Body of pancreas (tissue), 4 donors: ENCODE data around the gene PKNOX2. TPM values are rescaled to one million over a fixed set of nuclear protein-coding genes. Genes with fewer than 3 reads are reported as not detected.

Experiments
- ATAC-seq: fragments of 150-250 bp; one replicate; pipeline ENCODE4 v1.9.1; 2016
- DNase-seq, 4 donors: peaks; one replicate each; pipeline ENCODE4 v3.0.0-alpha.2; 2019
- H3K27ac ChIP-seq, 4 donors: fragments of 200-600 bp; sonication (generic); 1 replicate in 3 of 4; 2 replicates in 1 of 4; pipeline versions ENCODE4 v1.5.1 to v1.6.1; 2016 to 2019; ENCODE audit warnings: mild to moderate bottlenecking in 1 of 4, mixed read lengths in 1 of 4, moderate library complexity in 1 of 4
- H3K27me3 ChIP-seq, 2 donors: fragments of 200-600 bp; sonication (generic); one replicate each; pipeline ENCODE4 v1.6.0; 2016; ENCODE audit warnings: mild to moderate bottlenecking in 1 of 2
- H3K36me3 ChIP-seq, 2 donors: fragments of 200-600 bp; sonication (generic); replicated peaks in 1 of 2; 2 replicates each; pipeline ENCODE4 v1.5.1; 2016; ENCODE audit warnings: low read depth in 2 of 2; ENCODE audit not compliant: insufficient read depth in 1 of 2
- H3K4me1 ChIP-seq: fragments of 200-600 bp; sonication (generic); one replicate; pipeline ENCODE4 v1.6.0; 2016
- H3K4me3 ChIP-seq, 2 donors: fragments of 200-600 bp; sonication (generic); 1 replicate in 1 of 2; 2 replicates in 1 of 2; pipeline ENCODE4 v1.5.1; 2016 to 2019
- H3K9me3 ChIP-seq, 3 donors: fragments of 200-600 bp; sonication (generic); 1 replicate in 2 of 3; 2 replicates in 1 of 3; pipeline ENCODE4 v1.5.1; 2016
- POLR2A ChIP-seq, 3 donors: fragments of 450-650 bp; IDR thresholded peaks; one replicate each; pipeline ENCODE4 v1.6.1; 2016; ENCODE audit warnings: antibody characterized with exemption in 3 of 3, mild to moderate bottlenecking in 2 of 3
- WGBS, 2 donors: methylation state at CpG; one replicate each; pipeline ENCODE4 v1.1.5; 2017; 5-methylcytosine and 5-hydroxymethylcytosine counted together
- intact Hi-C: fragments of 100-400 bp; cut with DNase I; formaldehyde crosslinking; loops from one replicate; pipeline ENCODE4 v1.15.1; 2023
- total RNA-seq, 2 donors: library from RNA; depleted of rRNA; stranded (reverse); fragments of >200 nt; gene quantifications; one replicate each; pipeline ENCODE4 v1.1.0, GENCODE V29; 2016
- TF ChIP-seq, protein P1 (sequence below), 7 experiments: fragments of 450-650 bp in 4 of 7; fragments of 200-600 bp in 3 of 7; sonication (generic) in 3 of 7; IDR thresholded peaks; one replicate each; pipeline ENCODE4 v1.5.1; 2016 to 2019; ENCODE audit warnings: antibody characterized with exemption in 7 of 7

The PKNOX2 gene
- total RNA-seq, 2 donors from 2014 or later: 4.2 to 4.9 TPM

GRCh38 chr11:125211948-125212340 is 47.4 kb downstream of the PKNOX2 start:
- TF ChIP-seq POLR2A (IDR thresholded peaks at IDR 0.05): no peak
- TF ChIP-seq, protein P1, sequence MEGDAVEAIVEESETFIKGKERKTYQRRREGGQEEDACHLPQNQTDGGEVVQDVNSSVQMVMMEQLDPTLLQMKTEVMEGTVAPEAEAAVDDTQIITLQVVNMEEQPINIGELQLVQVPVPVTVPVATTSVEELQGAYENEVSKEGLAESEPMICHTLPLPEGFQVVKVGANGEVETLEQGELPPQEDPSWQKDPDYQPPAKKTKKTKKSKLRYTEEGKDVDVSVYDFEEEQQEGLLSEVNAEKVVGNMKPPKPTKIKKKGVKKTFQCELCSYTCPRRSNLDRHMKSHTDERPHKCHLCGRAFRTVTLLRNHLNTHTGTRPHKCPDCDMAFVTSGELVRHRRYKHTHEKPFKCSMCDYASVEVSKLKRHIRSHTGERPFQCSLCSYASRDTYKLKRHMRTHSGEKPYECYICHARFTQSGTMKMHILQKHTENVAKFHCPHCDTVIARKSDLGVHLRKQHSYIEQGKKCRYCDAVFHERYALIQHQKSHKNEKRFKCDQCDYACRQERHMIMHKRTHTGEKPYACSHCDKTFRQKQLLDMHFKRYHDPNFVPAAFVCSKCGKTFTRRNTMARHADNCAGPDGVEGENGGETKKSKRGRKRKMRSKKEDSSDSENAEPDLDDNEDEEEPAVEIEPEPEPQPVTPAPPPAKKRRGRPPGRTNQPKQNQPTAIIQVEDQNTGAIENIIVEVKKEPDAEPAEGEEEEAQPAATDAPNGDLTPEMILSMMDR (IDR thresholded peaks at IDR 0.05): no peak
- Histone ChIP-seq H3K4me1 (peaks cover 9% of the 10 kb centered on the region), H3K27ac (no peak overlapping the region), H3K36me3 (no peaks in the 10 kb centered on the region), H3K27me3 (no peaks in the 10 kb centered on the region), H3K4me3 (no peak overlapping the region), H3K9me3 (no peaks in the 10 kb centered on the region)
- WGBS, 2 donors: 36 to 58% methylated on average over 4 of the region's 4 CpGs
- DNase-seq (no peak), ATAC-seq (no peak)
- intact Hi-C loops: no loop called here

DNA sequence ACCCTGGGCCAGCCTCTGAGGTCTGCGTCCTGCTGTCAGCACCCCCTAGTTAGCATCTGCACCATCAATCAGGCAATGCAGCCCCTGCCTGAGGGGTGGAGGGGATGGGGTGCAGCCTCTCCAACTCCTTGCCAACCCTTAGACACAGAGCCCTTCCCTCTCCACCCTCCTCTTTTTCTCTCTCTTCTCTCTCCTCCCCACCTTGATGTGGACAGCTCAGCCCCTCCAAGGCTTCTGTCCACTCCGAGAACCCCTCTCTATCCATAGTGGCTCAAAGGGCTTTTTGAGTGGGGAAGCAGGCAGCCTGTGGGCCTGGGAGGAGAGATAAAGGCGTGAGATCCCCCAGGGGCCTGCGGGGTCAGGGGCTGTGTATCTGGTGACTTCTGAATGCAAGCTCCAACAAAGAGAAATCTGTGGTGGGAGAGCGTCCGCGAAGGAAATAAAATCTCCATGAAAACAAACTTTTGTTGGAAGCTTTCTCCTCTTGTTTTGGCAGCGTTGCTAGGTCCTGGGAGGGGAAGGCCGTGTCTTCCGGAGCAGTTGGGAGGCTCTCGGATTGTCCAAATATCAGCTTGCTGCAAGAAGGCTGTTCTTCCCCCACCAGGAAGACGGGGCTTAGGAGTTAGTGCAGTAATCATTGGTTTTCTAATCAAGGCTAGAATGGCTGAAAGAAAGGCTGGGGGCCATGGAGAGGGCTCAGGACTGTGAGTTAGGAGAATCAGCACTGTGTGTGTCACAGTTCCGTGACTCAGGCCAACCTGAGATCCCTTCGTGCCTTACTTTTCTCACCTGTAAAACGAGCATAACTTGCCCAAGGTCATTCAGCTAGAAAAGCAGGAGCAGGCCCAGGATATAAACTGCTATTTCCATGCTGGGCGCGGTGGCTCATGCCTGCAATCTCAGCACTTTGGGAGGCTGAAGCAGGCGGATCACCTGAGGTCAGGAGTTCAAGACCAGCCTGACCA is 50.3 kb downstream of the PKNOX2 start:
- Histone ChIP-seq H3K27me3 (no peaks in the 10 kb centered on the region), H3K27ac (peak overlapping the region in 1 of 4 donors; percentile 21), H3K4me3 (no peak overlapping the region), H3K4me1 (peaks cover 9% of the 10 kb centered on the region), H3K9me3 (no peaks in the 10 kb centered on the region), H3K36me3 (no peaks in the 10 kb centered on the region)
- WGBS, 2 donors: 66 to 80% methylated on average over 18 of the region's 18 CpGs
- DNase-seq (peak in 1 of 4 donors; percentile 16), ATAC-seq (peak; percentile 19)
- TF ChIP-seq POLR2A (IDR thresholded peaks at IDR 0.05): no peak
- TF ChIP-seq, protein P1 (IDR thresholded peaks at IDR 0.05): no peak
- intact Hi-C loops: no loop called here

- Histone ChIP-seq H3K9me3 (no peaks in the 10 kb centered on the region), H3K27me3 (no peaks in the 10 kb centered on the region), H3K4me3 (no peak overlapping the region), H3K27ac (no peak overlapping the region), H3K4me1 (peaks cover 9% of the 10 kb centered on the region), H3K36me3 (no peaks in the 10 kb centered on the region)
- ATAC-seq: no peak
- intact Hi-C loops: no loop called here
- TF ChIP-seq, protein P1 (IDR thresholded peaks at IDR 0.05): no peak
- DNase-seq: no peak
- 76 to 87% methylated on average over 4 to 6 of the region's 6 CpGs for WGBS, 2 donors
These were observed 51.4 kb downstream of the PKNOX2 start for GRCh38 chr11:125215976-125216375.

DNA sequence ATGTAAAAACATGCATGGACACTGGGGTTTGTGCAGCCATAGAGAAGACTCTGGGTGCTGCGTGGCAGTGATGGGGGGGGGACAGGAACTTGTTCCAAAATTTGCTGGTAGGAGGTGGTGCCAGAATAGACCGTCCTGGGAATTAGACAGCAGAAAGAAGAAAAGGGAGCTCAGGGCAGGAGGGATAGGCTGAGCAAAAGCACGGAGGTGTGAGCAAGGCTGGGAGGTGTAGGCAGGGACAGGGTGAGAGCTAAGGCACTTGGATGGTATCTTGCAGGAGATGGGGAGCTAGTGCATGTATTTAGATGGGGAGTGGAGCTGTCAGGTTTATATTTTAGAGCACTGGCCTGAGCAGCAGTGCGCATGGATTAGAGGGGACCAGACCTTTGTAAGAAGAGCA is 53.8 kb downstream of the PKNOX2 start:
- H3K9me3 ChIP-seq: no peaks in the 10 kb centered on the region
- no peak overlapping the region for H3K4me3 ChIP-seq
- TF ChIP-seq, protein P1 (IDR thresholded peaks at IDR 0.05): no peak
- no peak for TF ChIP-seq POLR2A (IDR thresholded peaks at IDR 0.05)
- intact Hi-C loops: no loop called here
- H3K36me3 ChIP-seq: no peaks in the 10 kb centered on the region
- H3K27ac ChIP-seq: no peak overlapping the region
- WGBS, 2 donors: 90 to 94% methylated on average over 4 of the region's 4 CpGs
- H3K27me3 ChIP-seq: no peaks in the 10 kb centered on the region
- DNase-seq (no peak), ATAC-seq (no peak)
- H3K4me1 ChIP-seq: peaks cover 13% of the 10 kb centered on the region
